Measurements from ENCODE around the gene REXO2.

The REXO2 gene

DNA sequence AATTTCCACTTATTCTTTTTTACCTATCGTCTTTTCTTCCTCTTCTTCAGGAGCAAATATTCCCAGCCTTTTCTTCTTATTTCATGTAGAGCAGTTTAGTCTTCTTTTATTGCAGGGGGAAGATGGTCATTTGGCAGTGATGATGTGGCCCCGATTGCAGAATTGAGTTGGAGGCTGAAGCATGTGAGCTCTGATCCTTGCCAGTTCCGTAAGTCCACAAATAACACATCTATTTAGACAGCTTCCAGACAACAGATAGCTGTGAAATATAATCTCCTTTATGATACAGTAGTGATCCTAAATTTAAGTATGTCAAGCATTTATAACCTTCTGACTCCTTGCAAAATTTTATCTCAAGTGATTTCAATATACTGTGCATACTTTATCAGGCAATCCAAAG lies 27.5 kb downstream of the REXO2 start:
- H3K27ac Mint-ChIP-seq, result no peak overlapping the region
- H3K4me1 Mint-ChIP-seq, result no peaks in the 10 kb centered on the region
- peaks cover 5% of the 10 kb centered on the region for H3K9me3 Mint-ChIP-seq
- ATAC-seq (no peak), DNase-seq (ENCODE audit: low spot score in 2 of 2) (no peak)
- no peaks in the 10 kb centered on the region for H3K36me3 Mint-ChIP-seq
- no peak overlapping the region for H3K4me3 Mint-ChIP-seq

- no peaks in the 10 kb centered on the region for H3K4me1 Mint-ChIP-seq
- no peaks in the 10 kb centered on the region for H3K9me3 Mint-ChIP-seq
- ATAC-seq (no peak), DNase-seq (ENCODE audit: low spot score in 2 of 2) (no peak)
- H3K27ac Mint-ChIP-seq, result no peak overlapping the region
- H3K4me3 Mint-ChIP-seq, result no peak overlapping the region
- no peaks in the 10 kb centered on the region for H3K36me3 Mint-ChIP-seq
These were observed 33.4 kb downstream of the REXO2 start for GRCh38 chr11:114472661-114473060.

- Mint-ChIP-seq H3K27ac (no peak overlapping the region), H3K4me3 (no peak overlapping the region), H3K36me3 (no peaks in the 10 kb centered on the region), H3K9me3 (no peaks in the 10 kb centered on the region), H3K4me1 (no peaks in the 10 kb centered on the region)
- DNase-seq (ENCODE audit: low spot score in 2 of 2) (no peak), ATAC-seq (no peak)
These were observed 38.7 kb downstream of the REXO2 start for GRCh38 chr11:114478001-114478410.

DNA sequence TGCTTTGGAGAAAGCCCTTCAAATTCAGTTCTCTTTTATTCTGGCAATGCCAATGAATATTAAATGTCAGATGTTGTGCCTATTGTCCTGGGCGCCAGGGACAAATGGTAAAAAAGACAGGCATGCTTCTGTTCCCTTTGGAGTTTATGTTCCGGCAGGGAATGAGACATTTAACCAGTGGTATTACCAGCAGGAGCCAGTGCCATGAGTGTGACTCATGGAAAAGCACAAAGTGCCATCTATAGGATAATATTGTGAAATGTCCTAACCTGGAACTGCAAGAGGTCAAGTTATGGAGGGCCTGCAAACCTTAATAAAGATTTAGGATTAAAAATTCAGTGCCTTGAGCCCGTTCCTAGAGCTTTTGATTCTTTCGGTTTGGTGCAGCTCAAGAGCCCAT lies 39.5 kb downstream of the REXO2 start:
- H3K4me3 Mint-ChIP-seq, result no peak overlapping the region
- DNase-seq (ENCODE audit: low spot score in 2 of 2) (no peak), ATAC-seq (no peak)
- no peaks in the 10 kb centered on the region for H3K9me3 Mint-ChIP-seq
- H3K36me3 Mint-ChIP-seq, result no peaks in the 10 kb centered on the region
- H3K27ac Mint-ChIP-seq, result no peak overlapping the region
- no peaks in the 10 kb centered on the region for H3K4me1 Mint-ChIP-seq

GRCh38 chr11:114479331-114479730 lies 40.1 kb downstream of the REXO2 start:
- no peaks in the 10 kb centered on the region for H3K36me3 Mint-ChIP-seq
- H3K4me1 Mint-ChIP-seq, result no peaks in the 10 kb centered on the region

DNA sequence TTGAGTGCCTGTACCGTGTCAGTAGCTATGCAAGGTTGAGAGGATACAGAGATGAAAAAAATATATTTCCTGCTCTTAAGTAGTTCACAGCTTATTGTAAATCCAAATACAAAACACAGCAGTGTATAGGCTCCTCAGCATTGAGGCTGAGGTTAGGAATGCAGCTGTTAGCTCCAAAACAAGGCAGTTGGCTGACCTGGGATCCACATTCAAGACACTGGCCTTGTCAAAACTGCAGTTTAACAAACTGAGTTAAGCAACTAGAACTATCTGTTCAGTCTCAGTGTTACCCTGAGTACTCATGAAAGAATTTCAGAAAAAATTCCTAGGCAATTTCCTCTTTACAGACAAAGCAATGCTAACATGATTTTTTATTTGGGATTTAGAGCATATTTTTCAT lies 42.8 kb downstream of the REXO2 start:
- no peak overlapping the region for H3K4me3 Mint-ChIP-seq
- no peak for ATAC-seq
- no peak overlapping the region for H3K27ac Mint-ChIP-seq
- no peaks in the 10 kb centered on the region for H3K4me1 Mint-ChIP-seq
- H3K36me3 Mint-ChIP-seq, result no peaks in the 10 kb centered on the region
- no peaks in the 10 kb centered on the region for H3K9me3 Mint-ChIP-seq
- DNase-seq (ENCODE audit: low spot score in 2 of 2), result no peak

More at GRCh38 chr11:114479331-114479730, 40.1 kb downstream of the REXO2 start:
- Mint-ChIP-seq H3K4me3 (no peak overlapping the region), H3K27ac (no peak overlapping the region), H3K9me3 (no peaks in the 10 kb centered on the region)
- ATAC-seq, result no peak
- no peak for DNase-seq (ENCODE audit: low spot score in 2 of 2)

GRCh38 chr11:114483929-114484328 lies 44.7 kb downstream of the REXO2 start:
- ATAC-seq (no peak), DNase-seq (ENCODE audit: low spot score in 2 of 2) (no peak)
- H3K27ac Mint-ChIP-seq, result no peak overlapping the region
- H3K4me1 Mint-ChIP-seq, result no peaks in the 10 kb centered on the region
- no peak overlapping the region for H3K4me3 Mint-ChIP-seq
- H3K9me3 Mint-ChIP-seq, result no peaks in the 10 kb centered on the region
- no peaks in the 10 kb centered on the region for H3K36me3 Mint-ChIP-seq

DNA sequence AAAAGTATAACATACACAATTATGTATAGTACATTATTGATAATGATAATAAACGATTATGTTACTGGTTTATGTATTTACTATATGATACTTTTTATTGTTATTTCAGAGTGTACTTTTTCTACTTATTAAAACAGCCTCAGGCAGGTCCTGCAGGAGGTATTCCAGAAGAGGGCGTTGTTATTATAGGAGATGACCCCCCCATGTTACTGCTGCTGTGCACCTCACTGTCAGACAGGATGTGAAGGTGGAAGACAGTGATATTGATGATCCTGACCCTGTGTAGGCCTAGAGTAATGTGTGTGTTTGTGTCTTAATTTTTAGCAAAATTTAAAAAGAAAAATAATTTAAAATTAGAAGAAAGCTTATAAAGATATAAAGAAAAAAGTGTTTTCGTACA lies 57.6 kb downstream of the REXO2 start:
- Mint-ChIP-seq H3K4me1 (no peaks in the 10 kb centered on the region), H3K27ac (no peak overlapping the region), H3K9me3 (peaks cover 6% of the 10 kb centered on the region), H3K4me3 (no peak overlapping the region), H3K36me3 (no peaks in the 10 kb centered on the region)
- no peak for DNase-seq (ENCODE audit: low spot score in 2 of 2)
- no peak for ATAC-seq

GRCh38 chr11:114499756-114500155 lies 60.5 kb downstream of the REXO2 start:
- ATAC-seq, result no peak
- no peaks in the 10 kb centered on the region for H3K4me1 Mint-ChIP-seq
- no peak for DNase-seq (ENCODE audit: low spot score in 2 of 2)
- H3K27ac Mint-ChIP-seq, result no peak overlapping the region
- no peaks in the 10 kb centered on the region for H3K36me3 Mint-ChIP-seq
- H3K4me3 Mint-ChIP-seq, result no peak overlapping the region
- peaks cover under 1% of the 10 kb centered on the region for H3K9me3 Mint-ChIP-seq

All from stimulated activated effector memory CD8-positive, alpha-beta T cell treated with anti-CD3 and anti-CD28 coated beads, Interleukin-12 subunit alpha, Interleukin-12 subunit beta, amount 100 ng/mL, for 72 hours (primary cell).